GM12878 (cell line): ENCODE results near the gene PEX26. TPM values are rescaled to one million over a fixed set of nuclear protein-coding genes. Genes with fewer than 3 reads are reported as not detected.
A peak's percentile ranks its signal among the peaks of the same experiment; 100 is the strongest.

Experiments used
- ATAC-seq: fragments of 200-7000 bp; cut with Tn5 transposase; 3 replicates; pipeline ENCODE4 v1.9.1; 2020; ENCODE audit warnings: mild to moderate bottlenecking, moderate library complexity
- BruUV-seq: library from RNA; stranded (reverse); fragments of 400-500 nt; replicated peaks from 2 replicates; lab custom pipeline; 2021; lab: Mats Ljungman, UMichigan
- CTCF ChIA-PET: fragments of 300-600 bp; sonication (Branson Sonifier 250); formaldehyde crosslinking; extraction: SDS; loops from one replicate; lab custom pipeline; 2021; ENCODE audit warnings: inconsistent platforms; lab: Yijun Ruan, JAX
- POLR2A ChIA-PET: fragments of 350-600 bp; formaldehyde crosslinking; extraction: SDS; loops from one replicate; lab custom pipeline; 2021; ENCODE audit warnings: inconsistent platforms; lab: Charles Lee
- RAD21 ChIA-PET: fragments of 300-600 bp; sonication (Branson Sonifier 250); formaldehyde crosslinking; loops from one replicate; lab custom pipeline; 2023; ENCODE audit warnings: antibody characterized with exemption; ENCODE audit not compliant: unreplicated experiment; lab: Charles Lee
- SMC1A ChIA-PET: fragments of 300-600 bp; sonication (Branson Sonifier 250); formaldehyde crosslinking; loops from one replicate; lab custom pipeline; 2023; ENCODE audit not compliant: unreplicated experiment, uncharacterized antibody; lab: Charles Lee
- DNase-seq: peaks from one replicate; pipeline ENCODE4 v3.0.0-alpha.2; 2011; ENCODE audit warnings: low read depth, low spot score
- FAIRE-seq: peaks from 3 replicates; lab custom pipeline; 2011; peaks lifted over from hg19 to GRCh38; lab: Jason Lieb, UNC
- H2AFZ ChIP-seq: 2 replicates; pipeline ENCODE4 v1.6.0; 2011; ENCODE audit warnings: low read depth, low read length, control low read depth; ENCODE audit not compliant: control insufficient read depth
- H3K27ac ChIP-seq: 2 replicates; pipeline ENCODE4 v1.5.1; 2011; ENCODE audit warnings: control low read depth; ENCODE audit not compliant: control insufficient read depth, insufficient read depth
- H3K27me3 ChIP-seq, 2 experiments: replicated peaks in 1 of 2; 2 replicates each; pipeline versions ENCODE4 v1.6.0 to v1.6.1; 2011; ENCODE audit warnings: low read length in 1 of 2; ENCODE audit not compliant: control insufficient read depth in 2 of 2, insufficient read depth in 2 of 2
- H3K36me3 ChIP-seq, 2 experiments: 2 replicates each; pipeline ENCODE4 v1.5.1; 2011; ENCODE audit warnings: low read length in 1 of 2; ENCODE audit not compliant: control insufficient read depth in 2 of 2, insufficient read depth in 2 of 2
- H3K4me1 ChIP-seq: 2 replicates; pipeline ENCODE4 v1.6.1; 2011; ENCODE audit warnings: mild to moderate bottlenecking, low read length, moderate library complexity, mixed read lengths; ENCODE audit not compliant: control insufficient read depth, insufficient read depth
- H3K4me2 ChIP-seq: 2 replicates; pipeline ENCODE4 v1.6.0; 2011; ENCODE audit warnings: control low read depth; ENCODE audit not compliant: control insufficient read depth, insufficient read depth
- H3K4me3 ChIP-seq: fragments of 200-600 bp; sonication (generic); 2 replicates; pipeline ENCODE4 v1.5.1; 2016
- H3K79me2 ChIP-seq: 2 replicates; pipeline ENCODE4 v1.6.0; 2011; ENCODE audit warnings: low read length; ENCODE audit not compliant: control insufficient read depth, insufficient read depth
- H3K9ac ChIP-seq: 2 replicates; pipeline ENCODE4 v1.8.0; 2011; ENCODE audit warnings: low read length, control low read depth, mixed read lengths; ENCODE audit not compliant: control insufficient read depth, insufficient read depth
- H3K9me3 ChIP-seq: replicated peaks from 3 replicates; pipeline ENCODE4 v1.5.1; 2011; ENCODE audit warnings: mild to moderate bottlenecking, low read length; ENCODE audit not compliant: control insufficient read depth, insufficient read depth
- H4K20me1 ChIP-seq: 2 replicates; pipeline ENCODE4 v1.6.0; 2011; ENCODE audit not compliant: control insufficient read depth, insufficient read depth
- ATF2 ChIP-seq: IDR thresholded peaks from 2 replicates; pipeline ENCODE4 v1.6.1; 2012; ENCODE audit warnings: low read length, inconsistent platforms
- CBX3 ChIP-seq: fragments of 200-600 bp; sonication (generic); IDR thresholded peaks from 2 replicates; pipeline ENCODE4 v1.6.1; 2016; ENCODE audit warnings: low read depth, borderline replicate concordance
- CBX5 ChIP-seq: sonication (generic); IDR thresholded peaks from 2 replicates; pipeline ENCODE4 v1.6.1; 2016; ENCODE audit warnings: low read depth, moderate library complexity, mild to moderate bottlenecking, inconsistent platforms
- FOXK2 ChIP-seq: fragments of 450-650 bp; IDR thresholded peaks from 2 replicates; pipeline ENCODE4 v1.6.1; 2017; ENCODE audit warnings: mild to moderate bottlenecking, moderate library complexity
- FOXM1 ChIP-seq: IDR thresholded peaks from 2 replicates; pipeline ENCODE4 v1.6.1; 2012; ENCODE audit warnings: low read depth, mild to moderate bottlenecking, inconsistent platforms, low read length, moderate library complexity
- MEF2A ChIP-seq: IDR thresholded peaks from 2 replicates; pipeline ENCODE4 v1.6.1; 2011; ENCODE audit warnings: low read depth, mild to moderate bottlenecking, low read length, moderate library complexity; ENCODE audit not compliant: insufficient read depth
- NFIC ChIP-seq: IDR thresholded peaks from 2 replicates; pipeline ENCODE4 v1.6.1; 2012; ENCODE audit warnings: low read depth, mild to moderate bottlenecking, inconsistent platforms, low read length, moderate library complexity
- NFXL1 ChIP-seq: fragments of 450-650 bp; IDR thresholded peaks from 2 replicates; pipeline ENCODE4 v1.6.1; 2017; ENCODE audit warnings: antibody characterized with exemption, mild to moderate bottlenecking, borderline replicate concordance
- PAX5 ChIP-seq: IDR thresholded peaks from 2 replicates; pipeline ENCODE4 v1.6.1; 2011; ENCODE audit warnings: low read depth, low read length, borderline replicate concordance
- PKNOX1 ChIP-seq: fragments of 450-650 bp; IDR thresholded peaks from 2 replicates; pipeline ENCODE4 v1.6.1; 2016; ENCODE audit warnings: mild to moderate bottlenecking
- SMAD1 ChIP-seq: fragments of 450-650 bp; IDR thresholded peaks from 2 replicates; pipeline ENCODE4 v1.6.1; 2018; ENCODE audit warnings: mild to moderate bottlenecking, low read depth; ENCODE audit not compliant: partially characterized antibody
- SMARCA5 ChIP-seq: fragments of 450-650 bp; IDR thresholded peaks from 2 replicates; pipeline ENCODE4 v1.6.1; 2017; ENCODE audit warnings: mild to moderate bottlenecking
- SP1 ChIP-seq: IDR thresholded peaks from one replicate; pipeline ENCODE4 v1.6.1; 2011; ENCODE audit warnings: low read depth, low read length
- ZNF207 ChIP-seq: fragments of 450-650 bp; IDR thresholded peaks from 2 replicates; pipeline ENCODE4 v1.6.1; 2014; ENCODE audit warnings: antibody characterized with exemption, mild to moderate bottlenecking, borderline replicate concordance
- ZNF274 ChIP-seq: IDR thresholded peaks from one replicate; pipeline ENCODE4 v1.8.0; 2011; ENCODE audit not compliant: insufficient read length, insufficient read depth
- WGBS: methylation state at CpG from one replicate; pipeline ENCODE4 v1.1.6; 2016; ENCODE audit warnings: low lambda C conversion rate; ENCODE audit not compliant: insufficient replicate concordance, insufficient coverage; ENCODE audit errors: missing lambda C conversion rate; 5-methylcytosine and 5-hydroxymethylcytosine counted together
- in situ Hi-C: fragments of 300-500 bp; cut with MboI; formaldehyde crosslinking; loops from 9 replicates; pipeline ENCODE4 v1.14.3; 2018; ENCODE audit warnings: mixed read lengths
- intact Hi-C: fragments of 100-400 bp; cut with micrococcal nuclease; formaldehyde crosslinking; loops from one replicate; pipeline ENCODE4 v1.14.2; 2022; ENCODE audit not compliant: unreplicated experiment
- polyA plus RNA-seq, 11 experiments: library from polyadenylated mRNA; depleted of rRNA in 4 of 11; unstranded in 6 of 11; stranded (reverse) in 5 of 11; fragments of >200 nt; fragmentation: Nextera tagmentation in 4 of 11; fragmentation: Illumina TruSeq in 1 of 11; extraction: Ambion mirVana in 4 of 11; extraction: Trizol in 1 of 11; gene quantifications; 1 replicate in 1 of 11; 2 replicates in 10 of 11; pipeline versions ENCODE4 v1.2.1 to v1.2.3, GENCODE V29; 2011 to 2016; ENCODE audit warnings: inconsistent platforms in 2 of 11, missing spikeins in 2 of 11, low read depth in 1 of 11
- total RNA-seq, 4 experiments: library from RNA; depleted of rRNA in 3 of 4; stranded (reverse); fragments of >200 nt in 3 of 4; fragmentation: Illumina TruSeq in 1 of 4; extraction: Trizol in 1 of 4; gene quantifications; 2 replicates each; pipeline versions ENCODE4 v1.2.1 to v1.2.3, GENCODE V29; 2013 to 2021
- TF ChIP-seq, protein P1 (sequence below): fragments of 450-650 bp; IDR thresholded peaks from 2 replicates; pipeline ENCODE4 v1.6.1; 2017; ENCODE audit warnings: mild to moderate bottlenecking, moderate library complexity
- TF ChIP-seq, protein P2 (sequence below): IDR thresholded peaks from 2 replicates; pipeline ENCODE4 v1.6.1; 2012; ENCODE audit warnings: low read depth, low read length, improper control_type of control experiment

PEX26 gene
- total and polyA plus RNA-seq, 10 of the 15 experiments (the other 5 are each of a cell fraction or from before 2014, with no cell fraction given): 0.79 to 50.8 (median 22.4) TPM

DNA sequence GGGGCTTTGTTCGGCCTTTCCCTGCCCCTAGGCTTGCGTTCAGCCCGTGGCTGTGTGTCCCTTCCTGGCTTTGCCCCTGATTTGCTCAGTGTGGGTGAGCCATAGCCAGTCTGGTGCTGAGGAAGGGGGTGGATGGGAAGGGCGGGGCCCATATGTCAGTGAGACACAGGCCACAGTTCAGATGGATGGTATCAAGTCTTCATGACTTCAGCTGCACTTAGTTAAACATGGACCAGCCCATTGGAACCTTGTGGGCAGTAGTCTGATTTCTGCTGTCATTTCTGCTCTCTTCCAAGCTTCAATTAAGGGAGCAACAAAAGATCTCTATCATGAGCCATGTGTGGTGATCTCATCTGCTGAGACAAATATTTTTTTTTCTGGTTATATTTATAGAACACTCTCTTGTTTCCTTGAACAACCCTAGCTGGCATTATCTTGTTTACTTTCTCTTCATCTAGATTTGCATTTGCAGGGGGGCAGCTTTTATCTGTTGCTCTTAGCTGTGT is 21.6 kb upstream of the PEX26 start:
- ChIA-PET SMC1A (interaction anchor here (0.9 to 6.2 kb wide), 16 partner anchors 12 to 289 kb away, joined by 3 to 86 read pairs (median 8); partner anchors contain the start of genes MICAL3 and PEX26), CTCF (interaction anchor here (0.9 to 7.6 kb wide), 11 partner anchors 9 to 260 kb away, joined by 3 to 75 read pairs (median 4); partner anchors contain the start of genes MICAL3 and PEX26), RAD21 (interaction anchor here (0.6 to 5.2 kb wide), 16 partner anchors 9 to 224 kb away, joined by 3 to 78 read pairs (median 6); partner anchors contain the start of gene PEX26), POLR2A (interaction anchor here (0.9 to 4.2 kb wide), 10 partner anchors 10 to 91 kb away, joined by 3 to 27 read pairs (median 5); partner anchors contain the start of gene PEX26)
- no peaks in the 10 kb centered on the region for H3K9me3 ChIP-seq
- 24% methylated on average over 4 of the region's 4 CpGs for WGBS
- peak overlapping the region; percentile 70 for H3K4me2 ChIP-seq
- H3K4me3 ChIP-seq: no peak overlapping the region
- no peaks in the 10 kb centered on the region for H3K79me2 ChIP-seq
- H3K9ac ChIP-seq: no peak overlapping the region; the same call in 1 of the 2 replicates
- no TSS peak for BruUV-seq
- H3K27me3 ChIP-seq: no peaks in the 10 kb centered on the region
- DNase-seq (no peak), ATAC-seq (peak; percentile 53), FAIRE-seq (no peak)
- H3K27ac ChIP-seq: peak overlapping the region; percentile 49
- no peaks in the 10 kb centered on the region for H4K20me1 ChIP-seq
- intact Hi-C loops (no loop called here), in situ Hi-C loops (no loop called here)
- H3K36me3 ChIP-seq: no peaks in the 10 kb centered on the region
- peak overlapping the region; percentile 41; the same call in 1 of the 2 replicates for H2AFZ ChIP-seq
- H3K4me1 ChIP-seq: peaks cover 30% of the 10 kb centered on the region
- TF ChIP-seq CBX3: no peak
- no peak for TF ChIP-seq NFXL1
- TF ChIP-seq SMAD1: no peak
- peak; percentile 54; the same call in 1 of the 2 replicates for TF ChIP-seq ATF2
- TF ChIP-seq, protein P1, sequence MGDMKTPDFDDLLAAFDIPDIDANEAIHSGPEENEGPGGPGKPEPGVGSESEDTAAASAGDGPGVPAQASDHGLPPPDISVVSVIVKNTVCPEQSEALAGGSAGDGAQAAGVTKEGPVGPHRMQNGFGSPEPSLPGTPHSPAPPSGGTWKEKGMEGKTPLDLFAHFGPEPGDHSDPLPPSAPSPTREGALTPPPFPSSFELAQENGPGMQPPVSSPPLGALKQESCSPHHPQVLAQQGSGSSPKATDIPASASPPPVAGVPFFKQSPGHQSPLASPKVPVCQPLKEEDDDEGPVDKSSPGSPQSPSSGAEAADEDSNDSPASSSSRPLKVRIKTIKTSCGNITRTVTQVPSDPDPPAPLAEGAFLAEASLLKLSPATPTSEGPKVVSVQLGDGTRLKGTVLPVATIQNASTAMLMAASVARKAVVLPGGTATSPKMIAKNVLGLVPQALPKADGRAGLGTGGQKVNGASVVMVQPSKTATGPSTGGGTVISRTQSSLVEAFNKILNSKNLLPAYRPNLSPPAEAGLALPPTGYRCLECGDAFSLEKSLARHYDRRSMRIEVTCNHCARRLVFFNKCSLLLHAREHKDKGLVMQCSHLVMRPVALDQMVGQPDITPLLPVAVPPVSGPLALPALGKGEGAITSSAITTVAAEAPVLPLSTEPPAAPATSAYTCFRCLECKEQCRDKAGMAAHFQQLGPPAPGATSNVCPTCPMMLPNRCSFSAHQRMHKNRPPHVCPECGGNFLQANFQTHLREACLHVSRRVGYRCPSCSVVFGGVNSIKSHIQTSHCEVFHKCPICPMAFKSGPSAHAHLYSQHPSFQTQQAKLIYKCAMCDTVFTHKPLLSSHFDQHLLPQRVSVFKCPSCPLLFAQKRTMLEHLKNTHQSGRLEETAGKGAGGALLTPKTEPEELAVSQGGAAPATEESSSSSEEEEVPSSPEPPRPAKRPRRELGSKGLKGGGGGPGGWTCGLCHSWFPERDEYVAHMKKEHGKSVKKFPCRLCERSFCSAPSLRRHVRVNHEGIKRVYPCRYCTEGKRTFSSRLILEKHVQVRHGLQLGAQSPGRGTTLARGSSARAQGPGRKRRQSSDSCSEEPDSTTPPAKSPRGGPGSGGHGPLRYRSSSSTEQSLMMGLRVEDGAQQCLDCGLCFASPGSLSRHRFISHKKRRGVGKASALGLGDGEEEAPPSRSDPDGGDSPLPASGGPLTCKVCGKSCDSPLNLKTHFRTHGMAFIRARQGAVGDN: peak; percentile 24; the same call in 1 of the 2 replicates
- TF ChIP-seq SMARCA5: no peak
- TF ChIP-seq MEF2A: peak; percentile 57; the same call in 1 of the 2 replicates
- no peak for TF ChIP-seq ZNF274
- TF ChIP-seq NFIC: no peak
- TF ChIP-seq ZNF207: no peak
- TF ChIP-seq FOXK2: peak; percentile 84
- TF ChIP-seq CBX5: no peak
- peak; percentile 13; the same call in 1 of the 2 replicates for TF ChIP-seq PKNOX1
- TF ChIP-seq SP1: no peak
- no peak for TF ChIP-seq FOXM1
- TF ChIP-seq, protein P2, sequence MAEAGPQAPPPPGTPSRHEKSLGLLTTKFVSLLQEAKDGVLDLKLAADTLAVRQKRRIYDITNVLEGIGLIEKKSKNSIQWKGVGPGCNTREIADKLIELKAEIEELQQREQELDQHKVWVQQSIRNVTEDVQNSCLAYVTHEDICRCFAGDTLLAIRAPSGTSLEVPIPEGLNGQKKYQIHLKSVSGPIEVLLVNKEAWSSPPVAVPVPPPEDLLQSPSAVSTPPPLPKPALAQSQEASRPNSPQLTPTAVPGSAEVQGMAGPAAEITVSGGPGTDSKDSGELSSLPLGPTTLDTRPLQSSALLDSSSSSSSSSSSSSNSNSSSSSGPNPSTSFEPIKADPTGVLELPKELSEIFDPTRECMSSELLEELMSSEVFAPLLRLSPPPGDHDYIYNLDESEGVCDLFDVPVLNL: no peak
- TF ChIP-seq PAX5: no peak
